Measurements from ENCODE around the gene KLHL9. TPM values are rescaled to one million over a fixed set of nuclear protein-coding genes. Genes with fewer than 3 reads are reported as not detected.
"Not testable (repeated sequence)": the region's sequence is repeated elsewhere in the genome, so short reads cannot be mapped to it uniquely, and the experiment has no call there.

KLHL9 gene
- total RNA-seq, 1 experiment from 2014 or later, result 18.2 TPM

DNA sequence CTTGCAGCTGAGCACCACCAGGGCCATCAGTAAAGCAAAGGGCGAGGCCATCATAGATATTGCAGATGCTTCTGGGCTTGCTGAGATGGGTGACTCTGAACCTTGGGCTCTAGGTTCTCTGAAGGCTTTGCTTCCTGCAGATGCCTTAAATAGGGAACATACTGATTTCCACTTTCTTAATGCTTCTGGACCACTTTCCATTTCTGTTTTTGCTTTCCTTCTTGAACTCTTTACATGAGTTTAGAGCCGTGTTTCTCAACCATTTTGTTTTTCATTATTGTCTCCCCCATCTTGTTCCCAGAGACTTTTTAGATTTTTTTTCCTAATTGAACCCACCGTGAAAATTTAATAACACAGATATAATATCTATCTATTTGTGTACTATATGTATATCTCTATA lies 32.8 kb upstream of the KLHL9 start, which contains the start of gene IFNA13:
Gene IFNA13, minus strand, starts transcription at position 101 of the 400 bp plus-strand sequence. Its CDS starts 47 bp downstream, at position 54.
- no peak for DNase-seq
- no peaks in the 10 kb centered on the region for H4K20me1 ChIP-seq (ENCODE audit: control insufficient read depth, insufficient read depth, insufficient read length)
- Mint-ChIP-seq H3K4me1 (0 out of 4 replicates have a peak, but pooled peaks cover 0 to 2% of the 10 kb centered on the region in 2 experiments), H3K9me3 (no peaks in the 10 kb centered on the region), H3K27me3 (ENCODE audit: low read depth) (peaks cover 1% of the 10 kb centered on the region; the same call in 1 of the 2 replicates), H3K4me3 (no peak within 1 kb of the TSS), H3K36me3 (ENCODE audit: insufficient read depth in 1 of 3, low read depth in 3 of 3) (no peaks in the 10 kb centered on the region), H3K27ac (no peak within 1 kb of the TSS)
- H4K8ac ChIP-seq (replicated peaks; ENCODE audit: insufficient read length, low read depth, low read length), result no peak within 1 kb of the TSS
- no peak within 1 kb of the TSS for H2BK15ac ChIP-seq (ENCODE audit: low read depth, low read length)
- H3K9ac ChIP-seq (ENCODE audit: extremely low read depth, insufficient read length, low read length), result no peak within 1 kb of the TSS
- H2BK5ac ChIP-seq (ENCODE audit: insufficient read length, low read length), result no peak within 1 kb of the TSS
- no peaks in the 10 kb centered on the region for H3K27me3 ChIP-seq (ENCODE audit: insufficient read depth, low read length)
- H4K5ac ChIP-seq (ENCODE audit: insufficient read length, low read depth, low read length), result no peak within 1 kb of the TSS
- H3K14ac ChIP-seq (ENCODE audit: insufficient read depth, low read length), result no peak within 1 kb of the TSS
- H3K18ac ChIP-seq (ENCODE audit: insufficient read length, low read depth, low read length), result no peak within 1 kb of the TSS
- H3K9me3 ChIP-seq (ENCODE audit: control insufficient read depth, low read depth, low read length), result no peaks in the 10 kb centered on the region
- no peaks in the 10 kb centered on the region; the same call in 1 of the 2 replicates for H3K4me1 ChIP-seq (ENCODE audit: insufficient read depth, low read length)
- H3K4ac ChIP-seq (ENCODE audit: low read depth, low read length), result no peak within 1 kb of the TSS
- no peak within 1 kb of the TSS for H3K56ac ChIP-seq (ENCODE audit: insufficient read length, low read depth, low read length)
- H3K79me1 ChIP-seq (ENCODE audit: insufficient read depth, low read depth, low read length, poor library complexity, severe bottlenecking), result no peaks in the 10 kb centered on the region
- no peak within 1 kb of the TSS for H2BK20ac ChIP-seq (ENCODE audit: low read depth, low read length, poor library complexity, severe bottlenecking)
- no peak within 1 kb of the TSS for H2AK5ac ChIP-seq (ENCODE audit: insufficient read length, low read length)
- H3K79me2 ChIP-seq (ENCODE audit: insufficient read depth, low read length), result no peaks in the 10 kb centered on the region
- WGBS (ENCODE audit: extremely low coverage, insufficient read length, low lambda C conversion rate), result no CpG with 5 or more reads among the region's 3 CpGs
- H3K23me2 ChIP-seq (ENCODE audit: insufficient read length, low read depth, low read length, poor library complexity, severe bottlenecking), result no peaks in the 10 kb centered on the region
- no peak within 1 kb of the TSS for H4K91ac ChIP-seq (ENCODE audit: insufficient read length, low read depth, low read length)
- H3K23ac ChIP-seq (ENCODE audit: insufficient read length, low read depth, low read length), result no peak within 1 kb of the TSS
- TF ChIP-seq, protein P1, sequence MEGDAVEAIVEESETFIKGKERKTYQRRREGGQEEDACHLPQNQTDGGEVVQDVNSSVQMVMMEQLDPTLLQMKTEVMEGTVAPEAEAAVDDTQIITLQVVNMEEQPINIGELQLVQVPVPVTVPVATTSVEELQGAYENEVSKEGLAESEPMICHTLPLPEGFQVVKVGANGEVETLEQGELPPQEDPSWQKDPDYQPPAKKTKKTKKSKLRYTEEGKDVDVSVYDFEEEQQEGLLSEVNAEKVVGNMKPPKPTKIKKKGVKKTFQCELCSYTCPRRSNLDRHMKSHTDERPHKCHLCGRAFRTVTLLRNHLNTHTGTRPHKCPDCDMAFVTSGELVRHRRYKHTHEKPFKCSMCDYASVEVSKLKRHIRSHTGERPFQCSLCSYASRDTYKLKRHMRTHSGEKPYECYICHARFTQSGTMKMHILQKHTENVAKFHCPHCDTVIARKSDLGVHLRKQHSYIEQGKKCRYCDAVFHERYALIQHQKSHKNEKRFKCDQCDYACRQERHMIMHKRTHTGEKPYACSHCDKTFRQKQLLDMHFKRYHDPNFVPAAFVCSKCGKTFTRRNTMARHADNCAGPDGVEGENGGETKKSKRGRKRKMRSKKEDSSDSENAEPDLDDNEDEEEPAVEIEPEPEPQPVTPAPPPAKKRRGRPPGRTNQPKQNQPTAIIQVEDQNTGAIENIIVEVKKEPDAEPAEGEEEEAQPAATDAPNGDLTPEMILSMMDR (conservative IDR thresholded peaks at IDR 0.05), result no peak
- H3K4me2 ChIP-seq (ENCODE audit: insufficient read depth, insufficient read length, low read length), result no peak within 1 kb of the TSS
- no peak within 1 kb of the TSS for H3T11ph ChIP-seq (ENCODE audit: low read length)
- no peak within 1 kb of the TSS for H3K27ac ChIP-seq (ENCODE audit: insufficient read length, low read depth, low read length)
- H2BK12ac ChIP-seq (ENCODE audit: insufficient read length, low read depth, low read length), result no peak within 1 kb of the TSS
- no peak within 1 kb of the TSS for H2AFZ ChIP-seq (ENCODE audit: low read length)
- no peak within 1 kb of the TSS for H2BK120ac ChIP-seq (ENCODE audit: low read depth, low read length, poor library complexity, severe bottlenecking)

DNA sequence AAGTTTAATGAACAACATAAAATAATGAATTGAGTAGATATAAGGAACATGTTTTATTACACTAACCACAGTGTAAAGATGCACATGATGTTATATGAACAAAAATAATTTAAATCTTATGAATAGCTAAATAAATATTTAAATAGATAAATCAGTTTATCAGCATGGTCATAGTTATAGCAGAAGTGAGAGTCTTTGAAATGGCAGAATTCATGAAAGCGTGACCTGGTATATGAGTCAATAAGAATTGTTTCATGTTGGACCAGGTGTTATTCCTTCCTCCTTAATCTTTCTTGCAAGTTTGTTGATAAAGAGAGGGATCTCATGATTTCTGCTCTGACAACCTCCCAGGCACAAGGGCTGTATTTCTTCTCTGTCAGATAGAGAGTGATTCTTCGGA lies 32.0 kb upstream of the KLHL9 start:
- not testable (repeated sequence) for H3K79me2 ChIP-seq (ENCODE audit: insufficient read depth, low read length); H3K9me3 ChIP-seq (ENCODE audit: control insufficient read depth, low read depth, low read length); H3K27me3 Mint-ChIP-seq (ENCODE audit: low read depth); H3T11ph ChIP-seq (ENCODE audit: low read length); H3K9me3 Mint-ChIP-seq; H3K27ac ChIP-seq (ENCODE audit: insufficient read length, low read depth, low read length); H4K20me1 ChIP-seq (ENCODE audit: control insufficient read depth, insufficient read depth, insufficient read length); H2BK15ac ChIP-seq (ENCODE audit: low read depth, low read length); H3K79me1 ChIP-seq (ENCODE audit: insufficient read depth, low read depth, low read length, poor library complexity, severe bottlenecking); H3K27me3 ChIP-seq (ENCODE audit: insufficient read depth, low read length); H3K23ac ChIP-seq (ENCODE audit: insufficient read length, low read depth, low read length); H3K18ac ChIP-seq (ENCODE audit: insufficient read length, low read depth, low read length); H4K91ac ChIP-seq (ENCODE audit: insufficient read length, low read depth, low read length); H3K4me1 Mint-ChIP-seq; H3K23me2 ChIP-seq (ENCODE audit: insufficient read length, low read depth, low read length, poor library complexity, severe bottlenecking); H3K4ac ChIP-seq (ENCODE audit: low read depth, low read length); H3K27ac Mint-ChIP-seq; H4K5ac ChIP-seq (ENCODE audit: insufficient read length, low read depth, low read length); H2AK5ac ChIP-seq (ENCODE audit: insufficient read length, low read length); DNase-seq; H3K4me3 Mint-ChIP-seq; H3K4me1 ChIP-seq (ENCODE audit: insufficient read depth, low read length); H2BK5ac ChIP-seq (ENCODE audit: insufficient read length, low read length); H2BK20ac ChIP-seq (ENCODE audit: low read depth, low read length, poor library complexity, severe bottlenecking); H3K9ac ChIP-seq (ENCODE audit: extremely low read depth, insufficient read length, low read length); H3K14ac ChIP-seq (ENCODE audit: insufficient read depth, low read length); H2BK12ac ChIP-seq (ENCODE audit: insufficient read length, low read depth, low read length); H3K56ac ChIP-seq (ENCODE audit: insufficient read length, low read depth, low read length); H3K36me3 Mint-ChIP-seq (ENCODE audit: insufficient read depth in 1 of 3, low read depth in 3 of 3); H2AFZ ChIP-seq (ENCODE audit: low read length); H4K8ac ChIP-seq (replicated peaks; ENCODE audit: insufficient read length, low read depth, low read length); H3K4me2 ChIP-seq (ENCODE audit: insufficient read depth, insufficient read length, low read length); H2BK120ac ChIP-seq (ENCODE audit: low read depth, low read length, poor library complexity, severe bottlenecking)
- no CpG with 5 or more reads among the region's 2 CpGs for WGBS (ENCODE audit: extremely low coverage, insufficient read length, low lambda C conversion rate)
